Activated naive CD4-positive, alpha-beta T cell treated with anti-CD3 and anti-CD28 coated beads, Interleukin-2, amount 10 ng/mL, durations not matched to agents 7 days and 5 days (primary cell): ENCODE data around the gene SPDYC.
A peak's percentile ranks its signal among the peaks of the same experiment; 100 is the strongest.

Experiments
- CTCF ChIA-PET: fragments of 350-600 bp; sonication (Branson Sonifier 250); formaldehyde crosslinking; loops from one replicate; lab custom pipeline; 2021; ENCODE audit warnings: antibody characterized with exemption; lab: Charles Lee
- DNase-seq: peaks from one replicate; pipeline ENCODE4 v3.0.0-alpha.2; 2020
- H3K27ac Mint-ChIP-seq: one replicate; pipeline ENCODE4 v1.8.0; 2021; ENCODE audit warnings: mild to moderate bottlenecking, moderate library complexity, mixed read lengths
- H3K27me3 Mint-ChIP-seq: one replicate; pipeline ENCODE4 v1.8.0; 2021; ENCODE audit warnings: mild to moderate bottlenecking, mixed read lengths
- H3K36me3 Mint-ChIP-seq: one replicate; pipeline ENCODE4 v1.8.0; 2021; ENCODE audit warnings: mixed read lengths
- H3K4me1 Mint-ChIP-seq: one replicate; pipeline ENCODE4 v1.8.0; 2021; ENCODE audit warnings: mixed read lengths
- H3K4me3 Mint-ChIP-seq: one replicate; pipeline ENCODE4 v1.8.0; 2021; ENCODE audit warnings: mild to moderate bottlenecking, moderate library complexity, mixed read lengths
- H3K9me3 Mint-ChIP-seq: one replicate; pipeline ENCODE4 v1.8.0; 2021; ENCODE audit warnings: mixed read lengths

The SPDYC gene

GRCh38 chr11:65209711-65210360, 39.8 kb downstream of the SPDYC start:
- H3K27ac Mint-ChIP-seq = no peak overlapping the region
- no peaks in the 10 kb centered on the region for H3K27me3 Mint-ChIP-seq
- H3K4me3 Mint-ChIP-seq = no peak overlapping the region
- peaks cover 21% of the 10 kb centered on the region for H3K4me1 Mint-ChIP-seq
- CTCF ChIA-PET = interaction anchor here (1.2 kb wide), 1 partner anchor 12 kb away, joined by 3 read pairs; no protein-coding TSS in a partner anchor
- H3K9me3 Mint-ChIP-seq = no peaks in the 10 kb centered on the region
- no peak for DNase-seq
- H3K36me3 Mint-ChIP-seq = peaks cover 28% of the 10 kb centered on the region

GRCh38 chr11:65210361-65210731, 40.3 kb downstream of the SPDYC start:
- CTCF ChIA-PET = interaction anchor here (1.2 kb wide), 1 partner anchor 12 kb away, joined by 3 read pairs; no protein-coding TSS in a partner anchor
- Mint-ChIP-seq H3K36me3 (peaks cover 26% of the 10 kb centered on the region), H3K27me3 (no peaks in the 10 kb centered on the region), H3K4me3 (no peak overlapping the region), H3K9me3 (no peaks in the 10 kb centered on the region), H3K4me1 (peaks cover 21% of the 10 kb centered on the region), H3K27ac (no peak overlapping the region)
- no peak for DNase-seq

- CTCF ChIA-PET = interaction anchor here (1.2 kb wide), 1 partner anchor 11 kb away, joined by 3 read pairs; no protein-coding TSS in a partner anchor
Measured at GRCh38 chr11:65210748-65211147, 40.7 kb downstream of the SPDYC start.

GRCh38 chr11:65211293-65212105, 41.5 kb downstream of the SPDYC start:
- H3K4me3 Mint-ChIP-seq = no peak overlapping the region
- CTCF ChIA-PET = interaction anchor here (1.2 to 1.4 kb wide), 2 partner anchors 11 to 106 kb away, joined by 3 read pairs; no protein-coding TSS in a partner anchor
- no peak overlapping the region for H3K27ac Mint-ChIP-seq
- H3K4me1 Mint-ChIP-seq = peaks cover 21% of the 10 kb centered on the region
- H3K9me3 Mint-ChIP-seq = no peaks in the 10 kb centered on the region
- no peaks in the 10 kb centered on the region for H3K27me3 Mint-ChIP-seq
- DNase-seq = no peak
- H3K36me3 Mint-ChIP-seq = peaks cover 20% of the 10 kb centered on the region

More at GRCh38 chr11:65210748-65211147, 40.7 kb downstream of the SPDYC start:
- no peak for DNase-seq
- Mint-ChIP-seq H3K36me3 (peaks cover 22% of the 10 kb centered on the region), H3K27me3 (no peaks in the 10 kb centered on the region), H3K4me1 (peaks cover 21% of the 10 kb centered on the region), H3K27ac (no peak overlapping the region), H3K9me3 (no peaks in the 10 kb centered on the region), H3K4me3 (no peak overlapping the region)

- Mint-ChIP-seq H3K4me1 (peaks cover 21% of the 10 kb centered on the region), H3K27me3 (no peaks in the 10 kb centered on the region), H3K36me3 (peaks cover 16% of the 10 kb centered on the region), H3K4me3 (no peak overlapping the region), H3K9me3 (no peaks in the 10 kb centered on the region), H3K27ac (peak overlapping the region; percentile 37)
- CTCF ChIA-PET = interaction anchor here (1.4 to 3.9 kb wide), 2 partner anchors 8 to 105 kb away, joined by 3 to 16 read pairs; no protein-coding TSS in a partner anchor
- no peak for DNase-seq
Measured at GRCh38 chr11:65212226-65212801, 42.3 kb downstream of the SPDYC start.

- Mint-ChIP-seq H3K4me1 (peaks cover 21% of the 10 kb centered on the region), H3K9me3 (no peaks in the 10 kb centered on the region), H3K4me3 (no peak overlapping the region), H3K36me3 (peaks cover 13% of the 10 kb centered on the region), H3K27me3 (no peaks in the 10 kb centered on the region), H3K27ac (no peak overlapping the region)
- CTCF ChIA-PET = interaction anchor here (3.9 kb wide), 1 partner anchor 9 kb away, joined by 16 read pairs; no protein-coding TSS in a partner anchor
- DNase-seq = no peak
Measured at GRCh38 chr11:65213322-65214211, 43.5 kb downstream of the SPDYC start.

GRCh38 chr11:65214212-65214845, 44.3 kb downstream of the SPDYC start:
- no peak overlapping the region for H3K4me3 Mint-ChIP-seq
- no peaks in the 10 kb centered on the region for H3K9me3 Mint-ChIP-seq
- no peak for DNase-seq
- CTCF ChIA-PET = interaction anchor here (3.9 kb wide), 1 partner anchor 10 kb away, joined by 16 read pairs; no protein-coding TSS in a partner anchor
- no peak overlapping the region for H3K27ac Mint-ChIP-seq
- peaks cover under 1% of the 10 kb centered on the region for H3K27me3 Mint-ChIP-seq
- peaks cover 18% of the 10 kb centered on the region for H3K4me1 Mint-ChIP-seq
- H3K36me3 Mint-ChIP-seq = peaks cover 7% of the 10 kb centered on the region

- H3K36me3 Mint-ChIP-seq = peaks cover 5% of the 10 kb centered on the region
- peaks cover 10% of the 10 kb centered on the region for H3K27me3 Mint-ChIP-seq
- no peak overlapping the region for H3K4me3 Mint-ChIP-seq
- peaks cover 23% of the 10 kb centered on the region for H3K4me1 Mint-ChIP-seq
- H3K27ac Mint-ChIP-seq = no peak overlapping the region
- no peak for DNase-seq
- H3K9me3 Mint-ChIP-seq = no peaks in the 10 kb centered on the region
- CTCF ChIA-PET = interaction anchor here (3.9 kb wide), 1 partner anchor 11 kb away, joined by 16 read pairs; no protein-coding TSS in a partner anchor
Measured at GRCh38 chr11:65215441-65216076, 45.5 kb downstream of the SPDYC start.

GRCh38 chr11:65216830-65217229, 46.8 kb downstream of the SPDYC start:
- Mint-ChIP-seq H3K4me3 (no peak overlapping the region), H3K4me1 (peaks cover 23% of the 10 kb centered on the region), H3K9me3 (no peaks in the 10 kb centered on the region), H3K36me3 (peaks cover 3% of the 10 kb centered on the region), H3K27me3 (peaks cover 17% of the 10 kb centered on the region), H3K27ac (no peak overlapping the region)
- DNase-seq = no peak
- CTCF ChIA-PET = no interaction called here

GRCh38 chr11:65217441-65218423, 47.7 kb downstream of the SPDYC start:
- no peaks in the 10 kb centered on the region for H3K9me3 Mint-ChIP-seq
- no peaks in the 10 kb centered on the region for H3K36me3 Mint-ChIP-seq
- H3K27me3 Mint-ChIP-seq = peaks cover 23% of the 10 kb centered on the region
- no peak for DNase-seq
- H3K4me3 Mint-ChIP-seq = no peak overlapping the region
- H3K4me1 Mint-ChIP-seq = peaks cover 28% of the 10 kb centered on the region
- no peak overlapping the region for H3K27ac Mint-ChIP-seq
- CTCF ChIA-PET = interaction anchor here (0.6 to 1.7 kb wide), 2 partner anchors 10 to 13 kb away, joined by 4 read pairs; no protein-coding TSS in a partner anchor

GRCh38 chr11:65218446-65218845, 48.4 kb downstream of the SPDYC start:
- H3K4me3 Mint-ChIP-seq = no peak overlapping the region
- peaks cover 28% of the 10 kb centered on the region for H3K27me3 Mint-ChIP-seq
- DNase-seq = no peak
- CTCF ChIA-PET = interaction anchor here (0.6 to 1.7 kb wide), 2 partner anchors 9 to 13 kb away, joined by 4 read pairs; no protein-coding TSS in a partner anchor
- H3K36me3 Mint-ChIP-seq = no peaks in the 10 kb centered on the region
- H3K27ac Mint-ChIP-seq = no peak overlapping the region
- no peaks in the 10 kb centered on the region for H3K9me3 Mint-ChIP-seq
- H3K4me1 Mint-ChIP-seq = peaks cover 23% of the 10 kb centered on the region

GRCh38 chr11:65219930-65220213, 49.8 kb downstream of the SPDYC start:
- CTCF ChIA-PET = interaction anchor here (0.8 to 1.5 kb wide), 2 partner anchors 16 to 222 kb away, joined by 3 read pairs; no protein-coding TSS in a partner anchor
- H3K4me1 Mint-ChIP-seq = peaks cover 13% of the 10 kb centered on the region
- H3K9me3 Mint-ChIP-seq = no peaks in the 10 kb centered on the region
- H3K36me3 Mint-ChIP-seq = no peaks in the 10 kb centered on the region
- no peak overlapping the region for H3K4me3 Mint-ChIP-seq
- H3K27ac Mint-ChIP-seq = no peak overlapping the region
- no peak for DNase-seq
- H3K27me3 Mint-ChIP-seq = peaks cover 40% of the 10 kb centered on the region
